Measurements from ENCODE around the gene RPTOR. TPM values are rescaled to one million over a fixed set of nuclear protein-coding genes. Genes with fewer than 3 reads are reported as not detected.

RPTOR gene
- total and polyA plus RNA-seq, 10 of the 15 experiments (the other 5 are each of a cell fraction or from before 2014, with no cell fraction given) = 0.18 to 32.1 (median 7.8) TPM

DNA sequence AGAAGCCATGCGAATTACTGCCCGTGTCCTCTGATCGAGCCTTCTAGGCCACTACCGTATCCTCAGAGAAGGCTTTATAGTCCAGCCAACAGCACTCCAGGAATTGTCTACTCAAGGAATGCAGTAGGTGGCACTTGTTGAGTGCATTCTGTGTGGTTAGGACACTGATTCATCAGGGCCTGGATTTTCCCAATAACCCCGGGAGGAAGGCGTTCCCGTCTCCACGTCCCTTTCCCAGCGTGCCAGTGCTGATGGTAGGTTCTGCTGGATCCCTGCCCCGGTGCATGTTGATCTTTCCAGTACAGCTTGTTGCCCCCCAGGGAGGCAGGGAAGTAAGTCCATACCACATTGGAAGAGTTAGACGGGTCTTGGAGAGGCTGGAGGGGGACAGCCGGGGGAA lies 122.2 kb downstream of the RPTOR start:
- Histone ChIP-seq H3K79me2 (ENCODE audit: control insufficient read depth, insufficient read depth, low read length) (peaks cover 1% of the 10 kb centered on the region; the same call in 1 of the 2 replicates), H3K27me3 (replicated peaks in 1 of 2; ENCODE audit: control insufficient read depth in 2 of 2, insufficient read depth in 2 of 2, low read length in 1 of 2) (no peaks in the 10 kb centered on the region), H2AFZ (ENCODE audit: control insufficient read depth, low read depth, low read length) (no peak overlapping the region), H3K4me2 (ENCODE audit: control insufficient read depth, insufficient read depth) (no peak overlapping the region), H3K9ac (ENCODE audit: control insufficient read depth, insufficient read depth, low read length) (no peak overlapping the region), H4K20me1 (ENCODE audit: control insufficient read depth, insufficient read depth) (no peaks in the 10 kb centered on the region), H3K4me1 (ENCODE audit: control insufficient read depth, insufficient read depth, low read length) (peaks cover 14% of the 10 kb centered on the region), H3K36me3 (ENCODE audit: control insufficient read depth in 2 of 2, insufficient read depth in 2 of 2, low read length in 1 of 2) (no peaks in the 10 kb centered on the region; a peak in 2 of 4 replicates), H3K4me3 (no peak overlapping the region), H3K27ac (ENCODE audit: control insufficient read depth, insufficient read depth) (no peak overlapping the region), H3K9me3 (replicated peaks; ENCODE audit: control insufficient read depth, insufficient read depth, low read length) (no peaks in the 10 kb centered on the region)
- ChIA-PET POLR2A (no interaction called here), CTCF (interaction anchor here (1.3 kb wide), 1 partner anchor 18 kb away, joined by 3 read pairs; no protein-coding TSS in a partner anchor), SMC1A (ENCODE audit: uncharacterized antibody, unreplicated experiment) (no interaction called here), RAD21 (ENCODE audit: unreplicated experiment) (no interaction called here)
- no TSS peak for BruUV-seq (replicated peaks)
- ATAC-seq (no peak), DNase-seq (ENCODE audit: low read depth, low spot score) (no peak), FAIRE-seq (no peak)
- TF ChIP-seq BACH1 (IDR thresholded peaks at IDR 0.05; ENCODE audit: borderline replicate concordance) = no peak
- intact Hi-C loops (cut with micrococcal nuclease; ENCODE audit: unreplicated experiment) (no loop called here), in situ Hi-C loops (cut with MboI) (no loop called here)
- WGBS (ENCODE audit: insufficient coverage, insufficient replicate concordance, low lambda C conversion rate, missing lambda C conversion rate) = 93% methylated on average over 12 of the region's 12 CpGs

- Histone ChIP-seq H4K20me1 (ENCODE audit: control insufficient read depth, insufficient read depth) (no peaks in the 10 kb centered on the region), H3K27ac (ENCODE audit: control insufficient read depth, insufficient read depth) (no peak overlapping the region), H3K4me3 (no peak overlapping the region), H3K9ac (ENCODE audit: control insufficient read depth, insufficient read depth, low read length) (no peak overlapping the region), H3K27me3 (replicated peaks in 1 of 2; ENCODE audit: control insufficient read depth in 2 of 2, insufficient read depth in 2 of 2, low read length in 1 of 2) (no peaks in the 10 kb centered on the region), H3K79me2 (ENCODE audit: control insufficient read depth, insufficient read depth, low read length) (peaks cover 1% of the 10 kb centered on the region; the same call in 1 of the 2 replicates), H3K4me2 (ENCODE audit: control insufficient read depth, insufficient read depth) (no peak overlapping the region), H3K9me3 (replicated peaks; ENCODE audit: control insufficient read depth, insufficient read depth, low read length) (no peaks in the 10 kb centered on the region), H3K36me3 (ENCODE audit: control insufficient read depth in 2 of 2, insufficient read depth in 2 of 2, low read length in 1 of 2) (no peaks in the 10 kb centered on the region; a peak in 2 of 4 replicates), H3K4me1 (ENCODE audit: control insufficient read depth, insufficient read depth, low read length) (peaks cover 14% of the 10 kb centered on the region), H2AFZ (ENCODE audit: control insufficient read depth, low read depth, low read length) (no peak overlapping the region)
- TF ChIP-seq RAD21 (IDR thresholded peaks at IDR 0.05; ENCODE audit: insufficient read depth, low read depth, low read length) (no peak), BACH1 (IDR thresholded peaks at IDR 0.05; ENCODE audit: borderline replicate concordance) (no peak)
- in situ Hi-C loops (cut with MboI) (no loop called here), intact Hi-C loops (cut with micrococcal nuclease; ENCODE audit: unreplicated experiment) (no loop called here)
- SMC1A ChIA-PET (ENCODE audit: uncharacterized antibody, unreplicated experiment) = no interaction called here
- 93% methylated on average over 12 of the region's 12 CpGs for WGBS (ENCODE audit: insufficient coverage, insufficient replicate concordance, low lambda C conversion rate, missing lambda C conversion rate)
- DNase-seq (ENCODE audit: low read depth, low spot score) = no peak
- POLR2A ChIA-PET = no interaction called here
- CTCF ChIA-PET = no interaction called here
- ATAC-seq = no peak
- RAD21 ChIA-PET (ENCODE audit: unreplicated experiment) = no interaction called here
- FAIRE-seq = no peak
- BruUV-seq (replicated peaks) = no TSS peak
These were observed 123.0 kb downstream of the RPTOR start for GRCh38 chr17:80667462-80668277.
